H1 (cell line): Measurements from ENCODE around the gene ANGPTL4. TPM values are rescaled to one million over a fixed set of nuclear protein-coding genes. Genes with fewer than 3 reads are reported as not detected.

Source experiments
- CTCF ChIA-PET: fragments of 300-600 bp; sonication (Branson Sonifier 250); formaldehyde crosslinking; loops from one replicate; lab custom pipeline; 2021; ENCODE audit not compliant: partially characterized antibody; lab: Charles Lee
- POLR2A ChIA-PET: fragments of 300-600 bp; sonication (Branson Sonifier 250); formaldehyde crosslinking; loops from one replicate; lab custom pipeline; 2021; ENCODE audit warnings: inconsistent platforms; ENCODE audit not compliant: partially characterized antibody; lab: Charles Lee
- DNase-seq, 2 experiments: peaks; one replicate each; pipeline versions ENCODE4 v3.0.0 to v3.0.0-alpha.2; 2010 to 2022; ENCODE audit warnings: low spot score in 2 of 2, low read depth in 1 of 2, mixed read lengths in 1 of 2
- FAIRE-seq: peaks from 2 replicates; lab custom pipeline; 2011; peaks lifted over from hg19 to GRCh38; lab: Jason Lieb, UNC
- H2AFZ ChIP-seq: 2 replicates; pipeline ENCODE4 v1.8.1; 2012; ENCODE audit warnings: low read length, inconsistent platforms
- H2AK5ac ChIP-seq: 2 replicates; pipeline ENCODE4 v1.6.1; 2013; ENCODE audit warnings: low read depth, low read length
- H2BK120ac ChIP-seq: replicated peaks from 2 replicates; pipeline ENCODE3; 2013; ENCODE audit warnings: low read depth, low read length, inconsistent platforms
- H2BK12ac ChIP-seq: 2 replicates; pipeline ENCODE4 v1.6.1; 2013; ENCODE audit warnings: low read depth, low read length
- H2BK15ac ChIP-seq: 2 replicates; pipeline ENCODE4 v1.6.1; 2013; ENCODE audit warnings: low read length
- H2BK20ac ChIP-seq: 2 replicates; pipeline ENCODE4 v1.6.1; 2013; ENCODE audit warnings: low read length
- H2BK5ac ChIP-seq: 2 replicates; pipeline ENCODE4 v1.6.1; 2013; ENCODE audit warnings: low read depth, low read length
- H3K14ac ChIP-seq: 2 replicates; pipeline ENCODE4 v1.6.1; 2013; ENCODE audit warnings: inconsistent platforms; ENCODE audit not compliant: insufficient read length
- H3K18ac ChIP-seq: 2 replicates; pipeline ENCODE4 v1.6.1; 2013; ENCODE audit warnings: low read length; ENCODE audit errors: extremely low read depth
- H3K23ac ChIP-seq: 2 replicates; pipeline ENCODE4 v1.6.1; 2013; ENCODE audit warnings: inconsistent platforms; ENCODE audit not compliant: insufficient read length
- H3K23me2 ChIP-seq: 2 replicates; pipeline ENCODE4 v1.6.1; 2013; ENCODE audit warnings: low read depth, low read length
- H3K27ac ChIP-seq: 2 replicates; pipeline ENCODE4 v1.6.1; 2011; ENCODE audit warnings: low read depth, low read length, inconsistent platforms
- H3K27me3 ChIP-seq, 4 experiments: replicated peaks in 1 of 4; 1 replicate in 1 of 4; 2 replicates in 3 of 4; pipeline versions ENCODE4 v1.6.1 to v1.8.1; 2011 to 2013; ENCODE audit warnings: low read length in 3 of 4, mild to moderate bottlenecking in 3 of 4, inconsistent platforms in 2 of 4, mixed read lengths in 2 of 4, moderate library complexity in 1 of 4; ENCODE audit not compliant: control insufficient read depth in 3 of 4, insufficient read depth in 3 of 4; ENCODE audit errors: extremely low read depth in 1 of 4
- H3K36me3 ChIP-seq, 4 experiments: 2 replicates each; pipeline versions ENCODE4 v1.6.1 to v1.8.1; 2011 to 2013; ENCODE audit warnings: mild to moderate bottlenecking in 4 of 4, low read length in 3 of 4, moderate library complexity in 2 of 4, control low read depth in 1 of 4, inconsistent platforms in 1 of 4; ENCODE audit not compliant: insufficient read depth in 4 of 4, control insufficient read depth in 2 of 4
- H3K4ac ChIP-seq: replicated peaks from 2 replicates; pipeline ENCODE3; 2013; ENCODE audit warnings: low read length, low read depth, mixed read lengths, inconsistent platforms; ENCODE audit not compliant: insufficient read length
- H3K4me1 ChIP-seq, 4 experiments: replicated peaks in 1 of 4; 1 replicate in 1 of 4; 2 replicates in 3 of 4; pipeline versions ENCODE4 v1.6.1 to v1.8.1; 2011 to 2013; ENCODE audit warnings: low read length in 3 of 4, inconsistent platforms in 2 of 4, mixed read lengths in 1 of 4; ENCODE audit not compliant: insufficient read depth in 4 of 4, control insufficient read depth in 3 of 4
- H3K4me2 ChIP-seq, 2 experiments: 2 replicates each; pipeline versions ENCODE4 v1.6.1 to v1.8.1; 2011 to 2013; ENCODE audit warnings: low read depth in 2 of 2, low read length in 2 of 2, control low read depth in 1 of 2, inconsistent platforms in 1 of 2, mild to moderate bottlenecking in 1 of 2; ENCODE audit not compliant: insufficient read depth in 1 of 2
- H3K4me3 ChIP-seq, 4 experiments: fragments of 200-600, 300-600 bp in 1 of 4; sonication (generic), shearing (Covaris generic), sonication (Bioruptor Twin) in 1 of 4; 2 replicates each; pipeline versions ENCODE4 v1.5.1 to v1.8.1; 2011 to 2016; ENCODE audit warnings: low read length in 4 of 4, low read depth in 3 of 4, control low read depth in 2 of 4, inconsistent platforms in 2 of 4, mild to moderate bottlenecking in 2 of 4, mixed read lengths in 1 of 4, moderate library complexity in 1 of 4; ENCODE audit not compliant: insufficient read depth in 2 of 4; ENCODE audit errors: extremely low read depth in 1 of 4
- H3K56ac ChIP-seq: replicated peaks from 2 replicates; pipeline ENCODE3; 2013; ENCODE audit warnings: low read depth, mild to moderate bottlenecking, mixed read lengths, low read length, inconsistent platforms; ENCODE audit not compliant: insufficient read length
- H3K79me1 ChIP-seq: 2 replicates; pipeline ENCODE4 v1.6.1; 2013; ENCODE audit warnings: low read depth, low read length, control low read depth
- H3K79me2 ChIP-seq, 2 experiments: 2 replicates each; pipeline versions ENCODE4 v1.6.1 to v1.8.1; 2012 to 2013; ENCODE audit warnings: low read length in 2 of 2, mild to moderate bottlenecking in 2 of 2, inconsistent platforms in 1 of 2; ENCODE audit not compliant: insufficient read depth in 2 of 2, control insufficient read depth in 1 of 2
- H3K9ac ChIP-seq, 4 experiments: replicated peaks in 1 of 4; 1 replicate in 1 of 4; 2 replicates in 3 of 4; pipeline versions ENCODE4 v1.6.1 to v1.8.1; 2011 to 2013; ENCODE audit warnings: low read depth in 3 of 4, low read length in 3 of 4, control low read depth in 2 of 4, mild to moderate bottlenecking in 2 of 4, moderate library complexity in 2 of 4, inconsistent platforms in 1 of 4; ENCODE audit errors: extremely low read depth in 1 of 4
- H3K9me3 ChIP-seq, 2 experiments: 2 replicates each; pipeline versions ENCODE4 v1.6.1 to v1.8.1; 2012 to 2013; ENCODE audit warnings: mild to moderate bottlenecking in 2 of 2, moderate library complexity in 2 of 2, control low read depth in 1 of 2, inconsistent platforms in 1 of 2, low read depth in 1 of 2, low read length in 1 of 2, mixed read lengths in 1 of 2; ENCODE audit not compliant: insufficient read depth in 2 of 2
- H4K20me1 ChIP-seq, 2 experiments: replicated peaks in 1 of 2; 2 replicates each; pipeline versions ENCODE3 to v1.8.1; 2011 to 2013; ENCODE audit warnings: inconsistent platforms in 2 of 2, low read length in 2 of 2, mild to moderate bottlenecking in 1 of 2; ENCODE audit not compliant: insufficient read depth in 2 of 2, control insufficient read depth in 1 of 2
- H4K5ac ChIP-seq: 2 replicates; pipeline ENCODE4 v1.6.1; 2013; ENCODE audit warnings: low read length, low read depth, mixed read lengths, inconsistent platforms; ENCODE audit not compliant: insufficient read length
- H4K8ac ChIP-seq: 2 replicates; pipeline ENCODE4 v1.8.0; 2013; ENCODE audit warnings: mild to moderate bottlenecking, moderate library complexity, low read length, inconsistent platforms; ENCODE audit not compliant: insufficient read depth; ENCODE audit errors: extremely low read depth
- H4K91ac ChIP-seq: replicated peaks from 2 replicates; pipeline ENCODE3; 2013; ENCODE audit warnings: low read length, mixed read lengths, inconsistent platforms; ENCODE audit not compliant: insufficient read length
- GABPA ChIP-seq: IDR thresholded peaks from 2 replicates; pipeline ENCODE4 v1.6.1; 2011; ENCODE audit warnings: mild to moderate bottlenecking, low read length, moderate library complexity, borderline replicate concordance; ENCODE audit not compliant: insufficient read depth
- RBBP5 ChIP-seq: IDR thresholded peaks from 2 replicates; pipeline ENCODE4 v1.7.1; 2012; ENCODE audit warnings: low read depth, mild to moderate bottlenecking, inconsistent platforms, low read length, moderate library complexity, borderline replicate concordance
- WGBS, 2 experiments: shearing (Covaris generic) in 1 of 2; methylation state at CpG; one replicate each; pipeline versions ENCODE4 v1.1.6 to v1.1.7; 2013 to 2015; ENCODE audit warnings: low lambda C conversion rate in 2 of 2, mixed read lengths in 2 of 2, inconsistent platforms in 1 of 2, low coverage in 1 of 2, missing lambda C conversion rate in 1 of 2; ENCODE audit not compliant: insufficient replicate concordance in 2 of 2, insufficient coverage in 1 of 2, insufficient read length in 1 of 2; ENCODE audit errors: extremely low coverage in 1 of 2, missing lambda C conversion rate in 1 of 2; 5-methylcytosine and 5-hydroxymethylcytosine counted together
- polyA plus RNA-seq, 7 experiments: library from polyadenylated mRNA; depleted of rRNA in 3 of 7; stranded (reverse) in 5 of 7; unstranded in 2 of 7; fragments of >200 nt in 5 of 7; fragments of 200-250 nt in 2 of 7; gene quantifications; 1 replicate in 5 of 7; 2 replicates in 1 of 7; 4 replicates in 1 of 7; pipeline versions ENCODE4 v1.2.1 to v1.2.3, GENCODE V29; 2011 to 2013; ENCODE audit warnings: missing spikeins in 2 of 7, mixed read lengths in 2 of 7
- total RNA-seq: library from RNA; stranded (reverse); fragmentation: NEBNext Ultra II Directional; extraction: Animal tissue kit (Norgen Biotek cat#: 25700); gene quantifications from 2 replicates; pipeline ENCODE4 v1.2.1, GENCODE V29; 2021

The ANGPTL4 gene
- total and polyA plus RNA-seq, 2 of the 8 experiments (the other 6 are each of a cell fraction or from before 2014, with no cell fraction given) = 2.3 to 6.5 TPM

- Histone ChIP-seq H3K4me1 (peaks cover 0 to 4% (median 3%) of the 10 kb centered on the region in 4 experiments; a peak in 4 of 7 replicates), H3K4me2 (peak overlapping the region; percentile 56 to 64), H3K27ac (no peak overlapping the region), H3K23me2 (no peaks in the 10 kb centered on the region), H4K20me1 (no peaks in the 10 kb centered on the region), H4K91ac (no peak overlapping the region), H3K9me3 (no peaks in the 10 kb centered on the region), H3K4me3 (peak overlapping the region in 3 of 4 experiments; percentile 23 to 41 (median 32); a peak in 6 of 8 replicates), H2AFZ (no peak overlapping the region), H3K27me3 (no peaks in the 10 kb centered on the region), H3K79me1 (no peaks in the 10 kb centered on the region), H2BK12ac (no peak overlapping the region), H3K4ac (no peak overlapping the region), H2BK15ac (no peak overlapping the region), H3K18ac (peak overlapping the region; percentile 81), H3K23ac (no peak overlapping the region), H3K9ac (no peak overlapping the region), H3K56ac (no peak overlapping the region), H2BK5ac (peak overlapping the region; percentile 60; the same call in 1 of the 2 replicates), H2AK5ac (no peak overlapping the region), H2BK20ac (0 out of 2 replicates have a peak overlapping the region, but pooled peaks have one; percentile 61), H4K8ac (no peak overlapping the region), H3K14ac (no peak overlapping the region), H3K36me3 (no peaks in the 10 kb centered on the region), H4K5ac (no peak overlapping the region), H3K79me2 (no peaks in the 10 kb centered on the region), H2BK120ac (no peak overlapping the region)
- WGBS, 2 experiments = 38% methylated on average over 9 of the region's 10 CpGs; no CpG with 5 or more reads in 1 of the 2 experiments
- FAIRE-seq (no peak), DNase-seq (no peak)
- POLR2A ChIA-PET = interaction anchor here (0.8 to 2.1 kb wide), 7 partner anchors 10 to 110 kb away, joined by 3 to 11 read pairs (median 4); partner anchors contain the start of gene RAB11B
- CTCF ChIA-PET = interaction anchor here (0.6 to 6.6 kb wide), 29 partner anchors 11 to 1949 kb away, joined by 3 to 68 read pairs (median 8); partner anchors contain the start of genes ANGPTL4, KANK3 and MARCHF2
- TF ChIP-seq GABPA (no peak), RBBP5 (0 out of 2 replicates have a peak, but pooled peaks have one; percentile 48)
Measured at GRCh38 chr19:8352134-8352827, 11.7 kb upstream of the ANGPTL4 start.
